ENCODE results near the gene FRMD5.

GRCh38 chr15:44144992-44145391 lies 50.1 kb downstream of the FRMD5 start:
- TF ChIP-seq, protein P1, sequence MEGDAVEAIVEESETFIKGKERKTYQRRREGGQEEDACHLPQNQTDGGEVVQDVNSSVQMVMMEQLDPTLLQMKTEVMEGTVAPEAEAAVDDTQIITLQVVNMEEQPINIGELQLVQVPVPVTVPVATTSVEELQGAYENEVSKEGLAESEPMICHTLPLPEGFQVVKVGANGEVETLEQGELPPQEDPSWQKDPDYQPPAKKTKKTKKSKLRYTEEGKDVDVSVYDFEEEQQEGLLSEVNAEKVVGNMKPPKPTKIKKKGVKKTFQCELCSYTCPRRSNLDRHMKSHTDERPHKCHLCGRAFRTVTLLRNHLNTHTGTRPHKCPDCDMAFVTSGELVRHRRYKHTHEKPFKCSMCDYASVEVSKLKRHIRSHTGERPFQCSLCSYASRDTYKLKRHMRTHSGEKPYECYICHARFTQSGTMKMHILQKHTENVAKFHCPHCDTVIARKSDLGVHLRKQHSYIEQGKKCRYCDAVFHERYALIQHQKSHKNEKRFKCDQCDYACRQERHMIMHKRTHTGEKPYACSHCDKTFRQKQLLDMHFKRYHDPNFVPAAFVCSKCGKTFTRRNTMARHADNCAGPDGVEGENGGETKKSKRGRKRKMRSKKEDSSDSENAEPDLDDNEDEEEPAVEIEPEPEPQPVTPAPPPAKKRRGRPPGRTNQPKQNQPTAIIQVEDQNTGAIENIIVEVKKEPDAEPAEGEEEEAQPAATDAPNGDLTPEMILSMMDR (IDR thresholded peaks at IDR 0.05): no peak
- TF ChIP-seq POLR2AphosphoS5 (IDR thresholded peaks at IDR 0.05) (no peak), EP300 (IDR thresholded peaks at IDR 0.05) (no peak)

Data from sigmoid colon (tissue), 4 donors.